Panc1 (cell line): Measurements from ENCODE around the gene CXCR5. TPM values are rescaled to one million over a fixed set of nuclear protein-coding genes. Genes with fewer than 3 reads are reported as not detected.

Experiments
- ATAC-seq: fragments of 200-7000 bp; cut with Tn5 transposase; 2 replicates; pipeline ENCODE4 v1.9.1; 2020; ENCODE audit warnings: mild to moderate bottlenecking, moderate library complexity
- Bru-seq: library from RNA; stranded (reverse); fragments of 400-500 nt; gene quantifications from one replicate; lab custom pipeline; 2021; lab: Mats Ljungman, UMichigan
- BruChase-seq, 2 experiments: library from RNA; stranded (reverse); fragments of 400-500 nt; gene quantifications; one replicate each; lab custom pipeline; 2021; lab: Mats Ljungman, UMichigan
- BruUV-seq: library from RNA; stranded (reverse); fragments of 400-500 nt; replicated peaks from 2 replicates; lab custom pipeline; 2021; lab: Mats Ljungman, UMichigan
- CTCF ChIA-PET: fragments of 300-600 bp; sonication (Branson Sonifier 250); formaldehyde crosslinking; loops from one replicate; lab custom pipeline; 2022; ENCODE audit warnings: antibody characterized with exemption; lab: Charles Lee
- POLR2A ChIA-PET: fragments of 300-600 bp; sonication (Branson Sonifier 250); formaldehyde crosslinking; loops from one replicate; lab custom pipeline; 2022; ENCODE audit warnings: antibody characterized with exemption; lab: Charles Lee
- DNase-seq: peaks from one replicate; pipeline ENCODE4 v3.0.0-alpha.2; 2010; ENCODE audit warnings: low read depth, low spot score
- H3K27ac ChIP-seq: 2 replicates; pipeline ENCODE4 v1.5.1; 2011; ENCODE audit warnings: mild to moderate bottlenecking, low read length, inconsistent platforms
- H3K27me3 ChIP-seq: fragments of 200-500 bp; sonication (Bioruptor generic); 2 replicates; pipeline ENCODE4 v1.6.0; 2014; ENCODE audit warnings: low read length, inconsistent platforms; ENCODE audit not compliant: control insufficient read depth, insufficient read depth
- H3K36me3 ChIP-seq: fragments of 200-500 bp; sonication (Bioruptor generic); 2 replicates; pipeline ENCODE4 v1.5.1; 2014; ENCODE audit warnings: inconsistent platforms, mild to moderate bottlenecking, low read length, moderate library complexity; ENCODE audit not compliant: control insufficient read depth, insufficient read depth
- H3K4me1 ChIP-seq: 2 replicates; pipeline ENCODE4 v1.5.1; 2011; ENCODE audit warnings: inconsistent platforms, mild to moderate bottlenecking, low read length, moderate library complexity; ENCODE audit not compliant: control insufficient read depth, insufficient read depth
- H3K4me3 ChIP-seq, 2 experiments: 2 replicates each; pipeline ENCODE4 v1.5.1; 2011 to 2012; ENCODE audit warnings: low read depth in 2 of 2, low read length in 2 of 2, mild to moderate bottlenecking in 2 of 2, inconsistent platforms in 1 of 2, moderate library complexity in 1 of 2
- H3K9me3 ChIP-seq: fragments of 200-500 bp; sonication (Bioruptor generic); 2 replicates; pipeline ENCODE4 v1.5.1; 2014; ENCODE audit warnings: low read depth, mild to moderate bottlenecking, inconsistent platforms, low read length, moderate library complexity; ENCODE audit not compliant: control insufficient read depth, insufficient read depth
- CTCF ChIP-seq: fragments of 450-650 bp; IDR thresholded peaks from 2 replicates; pipeline ENCODE4 v1.5.1; 2017; ENCODE audit warnings: mild to moderate bottlenecking
- POLR2AphosphoS5 ChIP-seq: IDR thresholded peaks from 2 replicates; pipeline ENCODE4 v1.6.1; 2012; ENCODE audit warnings: mild to moderate bottlenecking, low read depth, low read length, moderate library complexity
- REST ChIP-seq, 2 experiments: IDR thresholded peaks; 2 replicates each; pipeline ENCODE4 v1.6.1; 2011 to 2012; ENCODE audit warnings: low read depth in 2 of 2, control low read depth in 1 of 2, low read length in 1 of 2, mild to moderate bottlenecking in 1 of 2, moderate library complexity in 1 of 2; ENCODE audit not compliant: insufficient read depth in 1 of 2
- SIN3A ChIP-seq: IDR thresholded peaks from 2 replicates; pipeline ENCODE4 v1.6.1; 2012; ENCODE audit warnings: low read depth, mild to moderate bottlenecking, low read length, moderate library complexity, borderline replicate concordance; ENCODE audit not compliant: insufficient read depth
- TCF7L2 ChIP-seq: IDR thresholded peaks from 2 replicates; pipeline ENCODE4 v1.6.1; 2011; ENCODE audit warnings: mild to moderate bottlenecking, low read depth, low read length, inconsistent platforms
- in situ Hi-C: cut with HindIII; loops from 2 replicates; pipeline ENCODE4 v1.10.0; 2016; ENCODE audit warnings: low sequenced_read_pairs, low pct_unique_long_range_greater_than_20kb
- intact Hi-C: fragments of 100-400 bp; cut with micrococcal nuclease; formaldehyde crosslinking; loops from one replicate; pipeline ENCODE4 v1.10.0; 2022; ENCODE audit not compliant: unreplicated experiment
- long read RNA-seq: library from polyadenylated mRNA; unstranded; transcript quantifications from one replicate; pipeline ENCODE4 v2.0.0, GENCODE V29; 2021; ENCODE audit not compliant: unreplicated experiment
- polyA plus RNA-seq: library from polyadenylated mRNA; unstranded; fragments of >200 nt; gene quantifications from one replicate; pipeline ENCODE4 v1.2.1, GENCODE V29; 2012; ENCODE audit warnings: missing spikeins; ENCODE audit not compliant: insufficient read length
- total RNA-seq: library from RNA; stranded (reverse); gene quantifications from one replicate; pipeline ENCODE4 v1.2.1, GENCODE V29; 2021; ENCODE audit not compliant: unreplicated experiment

Gene CXCR5
- total RNA-seq (not detected), Bru-seq, nascent RNA (not detected), BruChase-seq, experiment 1, labeled RNA remaining after a 2-hour chase (percentile 6 among the genes with signal in this experiment), BruChase-seq, experiment 2, labeled RNA remaining after a 6-hour chase (percentile 10 among the genes with signal in this experiment)
- not detected for polyA plus RNA-seq
- long read RNA-seq, partial matches to known transcripts, result 0 of 5 reads
- long read RNA-seq, other reads (novel, unspliced or antisense), result 5 of 5 reads

GRCh38 chr11:118883368-118884071 lies at the start of gene CXCR5:
Gene CXCR5, plus strand, starts transcription at chr11:118883892. Its CDS starts 50 bp downstream, at chr11:118883942.
- H3K27ac ChIP-seq, result no peak within 1 kb of the TSS
- CTCF ChIA-PET, result no interaction called here

More at GRCh38 chr11:118883368-118884071, at the start of gene CXCR5:
- Histone ChIP-seq H3K36me3 (no peaks in the 10 kb centered on the region), H3K27me3 (no peaks in the 10 kb centered on the region), H3K9me3 (no peaks in the 10 kb centered on the region), H3K4me3 (no peak within 1 kb of the TSS), H3K4me1 (peaks cover 9% of the 10 kb centered on the region)
- TF ChIP-seq TCF7L2 (no peak), CTCF (no peak), POLR2AphosphoS5 (no peak), SIN3A (no peak), REST (IDR thresholded peaks at IDR 0.05; ENCODE audit: insufficient read depth in 1 of 2, low read depth in 2 of 2, low read length in 1 of 2) (no peak)
- intact Hi-C loops (no loop called here), in situ Hi-C loops (no loop called here)
- DNase-seq (no peak), ATAC-seq (no peak)
- POLR2A ChIA-PET, result interaction anchor here (0.6 kb wide), 1 partner anchor 35 kb away, joined by 11 read pairs; no protein-coding TSS in a partner anchor
- no TSS peak for BruUV-seq
